Skin of body (tissue), 1 donor: ENCODE results near the gene OSER1. TPM values are rescaled to one million over a fixed set of nuclear protein-coding genes. Genes with fewer than 3 reads are reported as not detected.

Source experiments
- total RNA-seq: library from RNA; depleted of rRNA; stranded (reverse); fragments of >200 nt; gene quantifications from one replicate; pipeline ENCODE4 v1.2.3, GENCODE V29; 2014

The OSER1 gene
- total RNA-seq, 1 donor from 2014 or later: 29.7 TPM

Other genes with a start within 250 kb of the OSER1 start
- gene JPH2, start 23.6 kb downstream of the OSER1 start, total RNA-seq: 11.3 TPM
- gene GDAP1L1, start 36.5 kb upstream of the OSER1 start, total RNA-seq: 0.20 TPM
- 7.4 TPM for gene FITM2, start 100.4 kb upstream of the OSER1 start, total RNA-seq
- not detected for gene R3HDML, start 126.3 kb upstream of the OSER1 start, total RNA-seq
- gene HNF4A, start 144.9 kb upstream of the OSER1 start, total RNA-seq: 0.10 TPM